GM12874 (cell line): ENCODE measurements around the gene PPM1E.

Experiments used
- CTCF ChIP-seq: IDR thresholded peaks from 2 replicates; pipeline ENCODE4 v1.5.1; 2011; ENCODE audit warnings: low read depth, mild to moderate bottlenecking, control low read depth, low read length, moderate library complexity; ENCODE audit not compliant: insufficient read depth

PPM1E gene

GRCh38 chr17:59002848-59003247 lies 247.2 kb downstream of the PPM1E start:
- TF ChIP-seq CTCF, result no peak

GRCh38 chr17:59003860-59004259 lies 248.2 kb downstream of the PPM1E start:
- no peak for TF ChIP-seq CTCF

GRCh38 chr17:59004338-59005111 lies 248.9 kb downstream of the PPM1E start:
- TF ChIP-seq CTCF, result peak; percentile 86

- TF ChIP-seq CTCF, result no peak
Measured at GRCh38 chr17:59007995-59008394, 252.3 kb downstream of the PPM1E start.

- TF ChIP-seq CTCF, result no peak
Measured at GRCh38 chr17:59008737-59009136, 253.1 kb downstream of the PPM1E start.

GRCh38 chr17:59010026-59010425 lies 254.4 kb downstream of the PPM1E start:
- no peak for TF ChIP-seq CTCF

GRCh38 chr17:59011975-59012374 lies 256.3 kb downstream of the PPM1E start:
- no peak for TF ChIP-seq CTCF
